IgD-negative memory B cell (primary cell): ENCODE measurements around the gene DIPK1B. TPM values are rescaled to one million over a fixed set of nuclear protein-coding genes. Genes with fewer than 3 reads are reported as not detected.
"Not testable (repeated sequence)": the region's sequence is repeated elsewhere in the genome, so short reads cannot be mapped to it uniquely, and the experiment has no call there.

Experiments used
- H3K27ac Mint-ChIP-seq, 3 donors: one replicate each; pipeline ENCODE4 v1.8.0; 2020 to 2022; ENCODE audit warnings: mild to moderate bottlenecking in 3 of 3, mixed read lengths in 3 of 3, moderate library complexity in 1 of 3
- H3K27me3 Mint-ChIP-seq: one replicate; pipeline ENCODE4 v1.8.0; 2021; ENCODE audit warnings: mixed read lengths
- H3K36me3 Mint-ChIP-seq: one replicate; pipeline ENCODE4 v1.8.0; 2020; ENCODE audit warnings: mild to moderate bottlenecking, mixed read lengths
- H3K4me1 Mint-ChIP-seq, 3 donors: one replicate each; pipeline ENCODE4 v1.8.0; 2020 to 2022; ENCODE audit warnings: mixed read lengths in 3 of 3, mild to moderate bottlenecking in 1 of 3
- H3K4me3 Mint-ChIP-seq, 4 donors: one replicate each; pipeline ENCODE4 v1.8.0; 2020 to 2022; ENCODE audit warnings: mild to moderate bottlenecking in 4 of 4, mixed read lengths in 4 of 4, moderate library complexity in 3 of 4
- H3K9me3 Mint-ChIP-seq, 3 donors: one replicate each; pipeline ENCODE4 v1.8.0; 2020 to 2021; ENCODE audit warnings: mixed read lengths in 3 of 3, mild to moderate bottlenecking in 1 of 3
- polyA plus RNA-seq: library from polyadenylated mRNA; unstranded; fragments of 300-500 nt; fragmentation: Illumina TruSeq; gene quantifications from one replicate; pipeline ENCODE4 v1.2.3, GENCODE V29; 2021

Gene DIPK1B
- polyA plus RNA-seq, 1 donor from 2014 or later, result 0.90 TPM

GRCh38 chr9:136697146-136697820 lies 15.1 kb upstream of the DIPK1B start:
- H3K36me3 Mint-ChIP-seq, result no peaks in the 10 kb centered on the region
- peaks cover 6 to 9% (median 9%) of the 10 kb centered on the region in 3 donors for H3K4me1 Mint-ChIP-seq
- H3K27me3 Mint-ChIP-seq, result peaks cover 28% of the 10 kb centered on the region
- no peak overlapping the region for H3K27ac Mint-ChIP-seq
- no peaks in the 10 kb centered on the region for H3K9me3 Mint-ChIP-seq
- peak overlapping the region in 1 of 4 donors; percentile 12 for H3K4me3 Mint-ChIP-seq

DNA sequence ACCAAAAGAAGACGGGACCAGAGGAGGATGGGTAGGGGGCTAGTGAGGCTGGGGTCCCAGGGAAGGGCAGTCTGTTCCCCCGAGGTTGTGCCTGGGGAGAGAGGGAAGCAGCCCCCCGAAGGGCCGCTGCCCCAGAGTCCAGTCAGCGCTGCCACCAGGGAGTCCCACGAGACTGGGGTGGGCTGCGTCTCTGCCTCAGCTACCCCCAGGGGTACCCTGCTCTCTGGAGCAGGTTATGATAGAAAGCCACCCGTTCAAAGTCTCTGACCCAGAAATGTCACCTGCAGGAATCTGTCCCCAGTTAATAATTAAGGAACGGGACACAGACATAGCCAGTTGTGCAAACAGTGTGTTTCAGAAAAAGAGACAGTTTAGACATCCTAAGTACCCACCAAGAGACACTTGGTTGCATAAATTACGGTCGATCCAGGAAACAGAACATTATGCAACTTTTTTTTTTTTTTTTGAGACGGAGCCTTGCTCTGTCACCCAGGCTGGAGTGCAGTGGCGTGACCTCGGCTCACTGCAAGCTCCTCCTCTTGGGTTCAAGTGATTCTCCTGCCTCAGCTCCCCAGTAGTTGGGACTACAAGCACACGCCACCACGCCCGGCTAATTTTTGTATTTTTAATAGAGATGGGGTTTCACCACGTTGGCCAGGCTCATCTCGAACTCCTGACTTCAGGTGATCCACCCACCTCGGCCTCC lies 14.4 kb upstream of the DIPK1B start:
- Mint-ChIP-seq H3K27me3 (peaks cover 26% of the 10 kb centered on the region), H3K4me1 (peaks cover 6 to 11% (median 9%) of the 10 kb centered on the region in 3 donors), H3K27ac (no peak overlapping the region), H3K9me3 (no peaks in the 10 kb centered on the region), H3K4me3 (peak overlapping the region in 1 of 4 donors; percentile 39), H3K36me3 (no peaks in the 10 kb centered on the region)

GRCh38 chr9:136698635-136699246 lies 13.6 kb upstream of the DIPK1B start:
- Mint-ChIP-seq H3K4me1 (peaks cover 8 to 18% (median 9%) of the 10 kb centered on the region in 3 donors), H3K27ac (no peak overlapping the region), H3K27me3 (peaks cover 21% of the 10 kb centered on the region), H3K9me3 (no peaks in the 10 kb centered on the region), H3K4me3 (no peak overlapping the region), H3K36me3 (no peaks in the 10 kb centered on the region)

GRCh38 chr9:136700304-136700703 lies 12.1 kb upstream of the DIPK1B start:
- Mint-ChIP-seq H3K36me3 (no peaks in the 10 kb centered on the region), H3K27me3 (peaks cover 19% of the 10 kb centered on the region), H3K4me3 (no peak overlapping the region), H3K4me1 (peaks cover 8 to 18% (median 9%) of the 10 kb centered on the region in 3 donors), H3K9me3 (no peaks in the 10 kb centered on the region), H3K27ac (peak overlapping the region in 2 of 3 donors; percentile 82 to 91)

GRCh38 chr9:136700959-136701667 lies 11.3 kb upstream of the DIPK1B start:
- peak overlapping the region; percentile 72 to 88 (median 78) for H3K4me3 Mint-ChIP-seq
- H3K36me3 Mint-ChIP-seq, result no peaks in the 10 kb centered on the region
- peaks cover 9 to 18% (median 10%) of the 10 kb centered on the region in 3 donors for H3K4me1 Mint-ChIP-seq
- peak overlapping the region; percentile 82 to 91 (median 91) for H3K27ac Mint-ChIP-seq
- H3K9me3 Mint-ChIP-seq, result no peaks in the 10 kb centered on the region
- H3K27me3 Mint-ChIP-seq, result peaks cover 19% of the 10 kb centered on the region

GRCh38 chr9:136701668-136702053 lies 10.7 kb upstream of the DIPK1B start:
- peaks cover 9 to 18% (median 10%) of the 10 kb centered on the region in 3 donors for H3K4me1 Mint-ChIP-seq
- H3K27ac Mint-ChIP-seq, result peak overlapping the region; percentile 82 to 91 (median 91)
- peaks cover 19% of the 10 kb centered on the region for H3K27me3 Mint-ChIP-seq
- H3K9me3 Mint-ChIP-seq, result no peaks in the 10 kb centered on the region
- H3K4me3 Mint-ChIP-seq, result peak overlapping the region; percentile 21 to 88 (median 76)
- no peaks in the 10 kb centered on the region for H3K36me3 Mint-ChIP-seq

DNA sequence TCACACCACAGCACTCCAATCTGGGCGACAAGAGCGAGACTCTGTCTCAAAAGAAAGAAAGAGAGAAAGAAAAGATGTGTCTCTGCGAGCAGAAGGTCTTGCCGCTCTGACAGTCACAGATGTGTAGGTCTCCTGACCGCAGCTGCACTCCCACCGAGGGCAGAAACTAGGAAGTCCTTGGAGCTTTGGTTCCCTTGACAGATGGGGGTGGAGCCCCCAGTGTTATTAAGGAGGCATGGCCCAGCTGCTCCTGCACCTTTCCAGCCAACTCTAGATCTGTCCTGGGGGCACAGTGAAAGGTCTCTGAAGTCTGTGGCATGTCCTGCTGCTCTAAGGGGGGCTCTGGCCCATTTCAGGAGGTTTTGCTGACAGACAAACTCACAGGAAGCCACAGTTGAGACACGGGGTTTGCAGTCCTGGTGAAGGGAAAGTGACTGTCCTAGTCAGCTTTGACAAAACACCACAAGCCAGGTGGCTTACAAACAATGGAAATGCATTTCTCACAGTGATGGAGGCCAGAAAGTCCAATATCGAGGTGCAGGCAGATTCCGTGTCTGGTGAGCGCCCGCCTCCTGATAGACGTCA lies 9.0 kb upstream of the DIPK1B start:
- Mint-ChIP-seq H3K9me3 (no peaks in the 10 kb centered on the region), H3K27me3 (peaks cover 13% of the 10 kb centered on the region), H3K36me3 (no peaks in the 10 kb centered on the region), H3K4me1 (peaks cover 6 to 18% (median 10%) of the 10 kb centered on the region in 3 donors), H3K27ac (peak overlapping the region in 2 of 3 donors; percentile 50 to 76), H3K4me3 (peak overlapping the region in 3 of 4 donors; percentile 23 to 57 (median 37))

GRCh38 chr9:136704741-136705140 lies 7.6 kb upstream of the DIPK1B start:
- not testable (repeated sequence) for H3K27ac Mint-ChIP-seq, H3K9me3 Mint-ChIP-seq, H3K4me3 Mint-ChIP-seq, H3K36me3 Mint-ChIP-seq
- Mint-ChIP-seq H3K4me1 (peaks cover 6 to 18% (median 10%) of the 10 kb centered on the region in 3 donors), H3K27me3 (peaks cover 13% of the 10 kb centered on the region)

- peak overlapping the region in 1 of 3 donors; percentile 65 for H3K27ac Mint-ChIP-seq
- peaks cover 6 to 18% (median 8%) of the 10 kb centered on the region in 3 donors for H3K4me1 Mint-ChIP-seq
Measured at GRCh38 chr9:136705564-136705963, 6.8 kb upstream of the DIPK1B start.

DNA sequence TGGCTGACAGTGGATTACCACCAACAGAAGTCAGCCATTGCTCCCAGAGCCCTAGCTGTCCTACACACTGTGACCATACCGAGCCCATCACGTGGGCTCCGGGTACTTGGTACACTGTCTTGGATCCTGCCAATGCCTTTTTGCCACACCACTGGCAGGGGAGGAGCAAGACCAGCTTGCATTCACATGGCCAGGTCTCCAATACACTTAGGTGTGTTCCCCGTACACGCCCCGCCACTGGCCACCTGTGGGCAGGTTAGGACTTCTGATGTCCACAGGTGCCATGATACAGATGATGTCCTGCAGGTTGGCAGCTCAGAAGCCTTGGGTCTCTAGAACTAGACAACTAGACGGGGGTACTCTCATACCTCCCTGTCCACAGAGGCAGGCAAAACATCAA lies 5.4 kb upstream of the DIPK1B start:
- H3K27me3 Mint-ChIP-seq, result peaks cover 23% of the 10 kb centered on the region
- no peaks in the 10 kb centered on the region for H3K36me3 Mint-ChIP-seq
- no peaks in the 10 kb centered on the region for H3K9me3 Mint-ChIP-seq
- H3K27ac Mint-ChIP-seq, result no peak overlapping the region
- H3K4me1 Mint-ChIP-seq, result peaks cover 0 to 8% (median 7%) of the 10 kb centered on the region in 3 donors
- H3K4me3 Mint-ChIP-seq, result no peak overlapping the region

More at GRCh38 chr9:136705564-136705963, 6.8 kb upstream of the DIPK1B start:
- no peak overlapping the region for H3K4me3 Mint-ChIP-seq
- H3K27me3 Mint-ChIP-seq, result peaks cover 20% of the 10 kb centered on the region
- H3K9me3 Mint-ChIP-seq, result no peaks in the 10 kb centered on the region
- no peaks in the 10 kb centered on the region for H3K36me3 Mint-ChIP-seq

DNA sequence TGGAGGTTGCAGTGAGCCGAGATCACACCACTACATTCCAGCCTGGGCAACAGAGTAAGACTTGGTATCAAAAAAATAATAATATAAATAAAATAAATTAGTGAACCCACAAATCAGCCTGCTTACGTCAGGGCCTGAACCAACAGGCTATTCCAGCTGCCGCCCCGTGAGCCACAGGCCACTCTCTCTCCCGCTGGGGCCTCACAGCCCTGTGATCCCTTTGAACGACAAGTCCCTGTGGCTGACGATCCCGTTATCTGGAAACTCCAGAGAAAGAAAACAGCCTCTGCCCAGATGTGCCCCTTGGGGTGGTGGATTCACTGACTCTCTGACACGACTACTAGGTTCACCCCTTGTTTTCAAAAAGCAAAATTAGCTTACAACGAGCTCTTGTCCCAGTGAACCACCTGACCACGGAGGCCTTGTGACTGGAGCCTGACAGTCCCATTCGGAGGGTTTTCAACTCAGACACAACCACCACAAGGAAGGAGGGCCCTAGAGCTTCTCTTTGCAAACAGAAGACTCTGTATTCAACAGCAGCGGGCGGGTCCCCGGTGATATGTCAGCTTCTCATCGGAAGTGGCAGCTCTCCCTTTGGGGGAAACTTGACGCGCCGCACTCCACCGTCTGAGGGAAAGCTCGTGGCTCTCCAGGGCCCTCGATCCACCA lies 4.4 kb upstream of the DIPK1B start:
- Mint-ChIP-seq H3K4me3 (peak overlapping the region in 1 of 4 donors; percentile 60), H3K27ac (no peak overlapping the region), H3K9me3 (no peaks in the 10 kb centered on the region), H3K36me3 (no peaks in the 10 kb centered on the region), H3K4me1 (peaks cover 0 to 7% (median 7%) of the 10 kb centered on the region in 3 donors), H3K27me3 (peaks cover 23% of the 10 kb centered on the region)

- H3K4me3 Mint-ChIP-seq, result no peak overlapping the region
Measured at GRCh38 chr9:136709454-136710109, 2.8 kb upstream of the DIPK1B start.

GRCh38 chr9:136710543-136710942 lies 1.8 kb upstream of the DIPK1B start:
- Mint-ChIP-seq H3K4me1 (peaks cover 0 to 5% (median 0%) of the 10 kb centered on the region in 3 donors), H3K36me3 (no peaks in the 10 kb centered on the region), H3K9me3 (no peaks in the 10 kb centered on the region), H3K27me3 (peaks cover 27% of the 10 kb centered on the region), H3K27ac (peak overlapping the region in 1 of 3 donors; percentile 26), H3K4me3 (peak overlapping the region in 3 of 4 donors; percentile 66 to 91 (median 78))

More at GRCh38 chr9:136709454-136710109, 2.8 kb upstream of the DIPK1B start:
- Mint-ChIP-seq H3K36me3 (no peaks in the 10 kb centered on the region), H3K27me3 (peaks cover 27% of the 10 kb centered on the region), H3K9me3 (no peaks in the 10 kb centered on the region), H3K27ac (no peak overlapping the region), H3K4me1 (peaks cover 0 to 8% (median 0%) of the 10 kb centered on the region in 3 donors)
